ENCODE results near the gene HOXC6. TPM values are rescaled to one million over a fixed set of nuclear protein-coding genes. Genes with fewer than 3 reads are reported as not detected.

Gene HOXC6
- total and polyA plus RNA-seq, 2 of the 13 experiments (the other 11 are each of a cell fraction or from before 2014, with no cell fraction given): not detected

DNA sequence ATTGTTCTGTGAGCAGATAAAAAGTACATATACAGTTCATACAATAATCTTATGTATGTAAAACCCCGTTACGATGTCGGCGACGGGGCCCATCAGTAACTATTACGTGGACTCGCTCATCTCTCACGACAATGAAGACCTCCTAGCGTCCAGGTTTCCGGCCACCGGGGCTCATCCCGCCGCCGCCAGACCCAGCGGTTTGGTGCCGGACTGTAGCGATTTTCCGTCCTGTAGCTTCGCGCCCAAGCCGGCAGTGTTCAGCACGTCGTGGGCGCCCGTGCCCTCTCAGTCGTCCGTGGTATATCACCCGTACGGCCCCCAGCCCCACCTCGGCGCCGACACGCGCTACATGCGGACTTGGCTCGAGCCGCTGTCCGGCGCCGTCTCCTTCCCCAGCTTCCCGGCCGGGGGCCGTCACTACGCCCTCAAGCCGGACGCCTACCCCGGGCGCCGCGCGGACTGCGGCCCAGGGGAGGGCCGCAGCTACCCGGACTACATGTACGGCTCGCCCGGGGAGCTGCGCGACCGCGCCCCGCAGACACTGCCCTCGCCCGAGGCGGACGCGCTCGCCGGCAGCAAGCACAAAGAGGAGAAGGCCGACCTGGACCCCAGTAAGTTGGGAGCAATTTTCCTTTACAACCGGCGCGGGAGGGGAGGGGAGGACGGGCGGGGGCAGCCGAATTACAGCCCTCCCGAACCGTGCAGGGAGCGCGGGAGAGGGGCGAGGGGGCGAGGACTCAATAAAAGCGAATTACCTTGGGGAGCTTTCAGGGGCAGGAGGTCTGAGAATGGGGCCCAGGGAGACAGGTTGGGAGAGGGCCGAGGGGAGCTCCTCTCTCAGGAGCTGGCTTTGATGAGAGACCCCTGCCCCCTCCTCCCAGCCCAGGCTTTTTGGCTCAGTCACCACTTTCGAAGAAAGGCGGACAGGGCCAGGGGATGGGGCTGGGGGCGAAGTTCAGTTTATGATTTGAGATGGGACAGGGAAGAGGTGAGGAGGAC lies 27.8 kb upstream of the HOXC6 start, which contains the start of gene HOXC9 (continued):
- TF ChIP-seq TGIF2 (CRISPR knock-in tag; IDR thresholded peaks at IDR 0.05) (no peak), ELF4 (CRISPR knock-in tag; IDR thresholded peaks at IDR 0.05; ENCODE audit: borderline replicate concordance) (no peak), TBX3 (IDR thresholded peaks at IDR 0.05; ENCODE audit: borderline replicate concordance) (no peak), TOPORS (CRISPR knock-in tag; IDR thresholded peaks at IDR 0.05) (no peak), KDM3A (CRISPR knock-in tag; IDR thresholded peaks at IDR 0.05; ENCODE audit: low read depth) (no peak), ZNF337 (CRISPR knock-in tag; IDR thresholded peaks at IDR 0.05; ENCODE audit: borderline replicate concordance, low read depth) (no peak), CC2D1A (CRISPR knock-in tag; IDR thresholded peaks at IDR 0.05) (no peak), FOXA1 (IDR thresholded peaks at IDR 0.05) (no peak), FOXA1 (CRISPR knock-in tag; IDR thresholded peaks at IDR 0.05) (no peak), DPF2 (CRISPR knock-in tag; IDR thresholded peaks at IDR 0.05; ENCODE audit: borderline replicate concordance, low read depth) (no peak), ZNF672 (CRISPR knock-in tag; IDR thresholded peaks at IDR 0.05) (no peak), ZFY (CRISPR knock-in tag; IDR thresholded peaks at IDR 0.05) (peak; percentile 57), RFX5 (IDR thresholded peaks at IDR 0.05; ENCODE audit: low read depth, low read length) (no peak), GFI1 (CRISPR knock-in tag; IDR thresholded peaks at IDR 0.05; ENCODE audit: borderline replicate concordance) (no peak), KLF15 (CRISPR knock-in tag; IDR thresholded peaks at IDR 0.05; ENCODE audit: borderline replicate concordance) (no peak), SNAI1 (CRISPR knock-in tag; IDR thresholded peaks at IDR 0.05; ENCODE audit: borderline replicate concordance) (no peak), ARNT (IDR thresholded peaks at IDR 0.05) (no peak), FOXP1 (IDR thresholded peaks at IDR 0.05) (no peak), FOXP1 (CRISPR knock-in tag; IDR thresholded peaks at IDR 0.05) (no peak), IKZF1 (IDR thresholded peaks at IDR 0.05) (no peak), IKZF4 (CRISPR knock-in tag; IDR thresholded peaks at IDR 0.05; ENCODE audit: borderline replicate concordance, low read depth, not compliant biosample characterization) (no peak), ESRRA (CRISPR knock-in tag; IDR thresholded peaks at IDR 0.05; ENCODE audit: low read depth) (no peak)
- TF ChIP-seq, protein P1, sequence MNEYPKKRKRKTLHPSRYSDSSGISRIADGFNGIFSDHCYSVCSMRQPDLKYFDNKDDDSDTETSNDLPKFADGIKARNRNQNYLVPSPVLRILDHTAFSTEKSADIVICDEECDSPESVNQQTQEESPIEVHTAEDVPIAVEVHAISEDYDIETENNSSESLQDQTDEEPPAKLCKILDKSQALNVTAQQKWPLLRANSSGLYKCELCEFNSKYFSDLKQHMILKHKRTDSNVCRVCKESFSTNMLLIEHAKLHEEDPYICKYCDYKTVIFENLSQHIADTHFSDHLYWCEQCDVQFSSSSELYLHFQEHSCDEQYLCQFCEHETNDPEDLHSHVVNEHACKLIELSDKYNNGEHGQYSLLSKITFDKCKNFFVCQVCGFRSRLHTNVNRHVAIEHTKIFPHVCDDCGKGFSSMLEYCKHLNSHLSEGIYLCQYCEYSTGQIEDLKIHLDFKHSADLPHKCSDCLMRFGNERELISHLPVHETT (CRISPR knock-in tag; conservative IDR thresholded peaks at IDR 0.05): no peak
- TF ChIP-seq, protein P2, sequence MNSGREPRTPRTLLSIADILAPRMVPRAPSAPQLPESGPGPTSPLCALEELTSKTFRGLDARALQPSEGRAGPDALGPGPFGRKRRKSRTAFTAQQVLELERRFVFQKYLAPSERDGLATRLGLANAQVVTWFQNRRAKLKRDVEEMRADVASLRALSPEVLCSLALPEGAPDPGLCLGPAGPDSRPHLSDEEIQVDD (CRISPR knock-in tag; IDR thresholded peaks at IDR 0.05; ENCODE audit: borderline replicate concordance): no peak
- TF ChIP-seq, protein P3, sequence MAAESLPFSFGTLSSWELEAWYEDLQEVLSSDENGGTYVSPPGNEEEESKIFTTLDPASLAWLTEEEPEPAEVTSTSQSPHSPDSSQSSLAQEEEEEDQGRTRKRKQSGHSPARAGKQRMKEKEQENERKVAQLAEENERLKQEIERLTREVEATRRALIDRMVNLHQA (CRISPR knock-in tag; IDR thresholded peaks at IDR 0.05): no peak
- TF ChIP-seq, protein P4, sequence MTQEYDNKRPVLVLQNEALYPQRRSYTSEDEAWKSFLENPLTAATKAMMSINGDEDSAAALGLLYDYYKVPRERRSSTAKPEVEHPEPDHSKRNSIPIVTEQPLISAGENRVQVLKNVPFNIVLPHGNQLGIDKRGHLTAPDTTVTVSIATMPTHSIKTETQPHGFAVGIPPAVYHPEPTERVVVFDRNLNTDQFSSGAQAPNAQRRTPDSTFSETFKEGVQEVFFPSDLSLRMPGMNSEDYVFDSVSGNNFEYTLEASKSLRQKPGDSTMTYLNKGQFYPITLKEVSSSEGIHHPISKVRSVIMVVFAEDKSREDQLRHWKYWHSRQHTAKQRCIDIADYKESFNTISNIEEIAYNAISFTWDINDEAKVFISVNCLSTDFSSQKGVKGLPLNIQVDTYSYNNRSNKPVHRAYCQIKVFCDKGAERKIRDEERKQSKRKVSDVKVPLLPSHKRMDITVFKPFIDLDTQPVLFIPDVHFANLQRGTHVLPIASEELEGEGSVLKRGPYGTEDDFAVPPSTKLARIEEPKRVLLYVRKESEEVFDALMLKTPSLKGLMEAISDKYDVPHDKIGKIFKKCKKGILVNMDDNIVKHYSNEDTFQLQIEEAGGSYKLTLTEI (CRISPR knock-in tag; conservative IDR thresholded peaks at IDR 0.05): no peak
- TF ChIP-seq, protein P5, sequence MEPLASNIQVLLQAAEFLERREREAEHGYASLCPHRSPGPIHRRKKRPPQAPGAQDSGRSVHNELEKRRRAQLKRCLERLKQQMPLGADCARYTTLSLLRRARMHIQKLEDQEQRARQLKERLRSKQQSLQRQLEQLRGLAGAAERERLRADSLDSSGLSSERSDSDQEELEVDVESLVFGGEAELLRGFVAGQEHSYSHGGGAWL (CRISPR knock-in tag; IDR thresholded peaks at IDR 0.05): 0 out of 2 replicates have a peak, but pooled peaks have one; percentile 44

Measured in HepG2 (cell line).